GM12801 (cell line): ENCODE data around the gene DMRTC2.

Experiments
- TF ChIP-seq, protein P1 (sequence below): IDR thresholded peaks from one replicate; pipeline ENCODE4 v1.5.1; 2011; ENCODE audit warnings: control low read depth; ENCODE audit not compliant: insufficient read length; ENCODE audit errors: extremely low read depth

The DMRTC2 gene

DNA sequence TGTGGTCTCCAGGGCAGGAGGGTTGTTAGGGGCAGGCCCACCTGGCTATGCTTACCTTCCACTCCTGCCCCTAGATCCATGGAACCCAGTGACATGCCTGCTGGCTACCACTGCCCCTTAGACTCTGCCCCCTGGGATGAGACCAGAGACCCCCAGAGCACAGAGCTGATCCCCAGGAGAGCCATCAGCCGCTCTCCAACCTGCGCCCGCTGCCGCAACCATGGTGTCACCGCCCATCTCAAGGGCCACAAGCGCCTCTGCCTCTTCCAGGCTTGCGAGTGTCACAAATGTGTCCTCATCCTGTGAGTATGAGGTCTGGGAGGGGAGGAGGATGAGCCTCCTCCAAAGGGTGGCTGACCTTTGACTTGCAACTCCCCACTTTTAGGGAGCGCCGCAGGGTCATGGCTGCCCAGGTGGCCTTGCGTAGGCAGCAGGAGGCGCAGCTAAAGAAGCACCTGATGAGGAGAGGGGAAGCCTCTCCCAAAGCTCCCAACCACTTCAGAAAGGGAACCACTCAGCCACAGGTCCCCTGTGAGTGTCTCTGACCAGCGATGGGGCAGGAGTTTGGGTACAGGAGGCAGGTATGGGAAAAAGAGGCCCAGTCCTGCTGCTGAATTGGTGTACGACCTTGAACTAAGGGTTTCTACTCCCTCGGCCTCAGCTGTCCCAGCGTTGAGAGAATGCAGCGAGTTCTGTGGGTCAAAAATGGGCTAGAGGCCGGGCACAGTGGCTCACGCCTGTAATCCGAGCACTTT is 2.7 kb downstream of the DMRTC2 start:
- TF ChIP-seq, protein P1, sequence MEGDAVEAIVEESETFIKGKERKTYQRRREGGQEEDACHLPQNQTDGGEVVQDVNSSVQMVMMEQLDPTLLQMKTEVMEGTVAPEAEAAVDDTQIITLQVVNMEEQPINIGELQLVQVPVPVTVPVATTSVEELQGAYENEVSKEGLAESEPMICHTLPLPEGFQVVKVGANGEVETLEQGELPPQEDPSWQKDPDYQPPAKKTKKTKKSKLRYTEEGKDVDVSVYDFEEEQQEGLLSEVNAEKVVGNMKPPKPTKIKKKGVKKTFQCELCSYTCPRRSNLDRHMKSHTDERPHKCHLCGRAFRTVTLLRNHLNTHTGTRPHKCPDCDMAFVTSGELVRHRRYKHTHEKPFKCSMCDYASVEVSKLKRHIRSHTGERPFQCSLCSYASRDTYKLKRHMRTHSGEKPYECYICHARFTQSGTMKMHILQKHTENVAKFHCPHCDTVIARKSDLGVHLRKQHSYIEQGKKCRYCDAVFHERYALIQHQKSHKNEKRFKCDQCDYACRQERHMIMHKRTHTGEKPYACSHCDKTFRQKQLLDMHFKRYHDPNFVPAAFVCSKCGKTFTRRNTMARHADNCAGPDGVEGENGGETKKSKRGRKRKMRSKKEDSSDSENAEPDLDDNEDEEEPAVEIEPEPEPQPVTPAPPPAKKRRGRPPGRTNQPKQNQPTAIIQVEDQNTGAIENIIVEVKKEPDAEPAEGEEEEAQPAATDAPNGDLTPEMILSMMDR = no peak

DNA sequence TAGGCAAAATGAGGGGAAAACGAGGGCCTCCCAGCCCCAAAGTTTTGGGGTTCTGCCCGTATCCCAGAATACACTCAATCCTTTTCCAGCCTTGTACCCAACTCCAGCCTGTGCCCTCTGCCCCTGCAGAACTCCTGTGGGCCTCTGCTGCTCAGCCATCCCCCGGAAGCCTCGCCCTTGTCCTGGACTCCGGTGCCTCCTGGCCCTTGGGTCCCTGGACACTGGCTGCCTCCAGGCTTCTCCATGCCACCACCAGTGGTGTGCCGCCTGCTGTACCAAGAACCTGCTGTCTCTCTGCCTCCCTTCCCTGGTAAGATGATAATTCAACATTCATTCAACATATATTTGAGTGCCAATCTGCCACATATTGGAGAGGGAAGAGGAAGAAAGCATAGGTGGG is 3.8 kb downstream of the DMRTC2 start:
- TF ChIP-seq, protein P1 = no peak

DNA sequence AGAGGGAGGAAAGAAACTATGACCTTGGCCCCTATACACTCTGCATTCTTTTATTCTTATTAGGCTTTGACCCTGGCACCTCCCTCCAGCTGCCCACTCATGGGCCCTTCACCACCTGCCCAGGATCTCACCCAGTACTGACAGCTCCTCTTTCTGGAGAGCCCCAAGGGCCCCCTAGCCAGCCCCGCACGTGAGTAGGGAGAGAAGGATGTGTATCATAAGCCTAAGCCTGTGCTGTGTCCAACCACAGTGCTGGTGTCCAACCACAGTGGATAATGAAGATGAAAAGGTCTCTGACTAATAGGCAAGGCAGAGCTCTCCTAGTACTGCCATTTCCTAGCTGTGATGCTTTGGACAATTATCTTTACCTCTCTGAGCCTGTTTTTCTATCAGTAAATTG is 4.2 kb downstream of the DMRTC2 start:
- TF ChIP-seq, protein P1 = no peak

DNA sequence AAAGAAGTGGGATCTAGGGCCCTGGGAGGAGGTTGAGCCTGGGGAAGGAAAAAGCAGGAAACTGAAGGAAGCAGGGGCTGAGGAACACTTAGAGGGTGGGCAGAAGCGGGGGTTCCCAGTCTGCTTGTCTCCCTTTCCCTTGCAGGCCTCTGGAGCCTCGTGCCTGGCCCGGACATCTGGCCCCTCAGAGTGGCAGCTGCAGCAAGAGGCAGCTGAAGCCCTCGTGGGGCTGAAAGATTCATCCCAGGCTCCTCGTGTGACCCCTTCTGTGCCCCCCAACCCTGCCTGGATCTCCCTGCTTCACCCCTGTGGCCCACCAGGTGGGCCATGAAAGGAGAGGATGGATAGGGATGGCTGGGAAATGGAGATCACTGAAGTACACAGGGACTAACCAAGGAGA is 5.5 kb downstream of the DMRTC2 start:
- TF ChIP-seq, protein P1 = no peak

DNA sequence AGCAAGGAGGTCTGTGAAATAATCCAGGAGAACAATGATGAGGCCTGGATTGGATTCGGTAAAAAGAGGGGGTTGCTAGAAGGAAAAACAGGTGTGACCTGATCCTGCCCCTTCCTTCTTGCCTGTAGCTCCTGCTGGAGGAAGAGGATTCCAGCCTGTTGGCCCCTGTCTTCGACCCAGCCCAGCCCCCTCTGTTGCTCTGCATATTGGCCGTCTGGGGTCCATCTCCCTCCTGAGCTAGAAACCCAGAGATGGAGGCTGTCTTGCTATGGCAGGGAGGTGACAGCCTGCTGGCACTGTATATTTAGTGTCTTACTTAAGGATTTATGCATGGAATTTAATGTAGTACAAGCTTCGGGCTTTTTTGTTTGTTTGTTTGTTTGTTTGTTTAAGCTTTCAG is 6.6 kb downstream of the DMRTC2 start:
- TF ChIP-seq, protein P1 = no peak

DNA sequence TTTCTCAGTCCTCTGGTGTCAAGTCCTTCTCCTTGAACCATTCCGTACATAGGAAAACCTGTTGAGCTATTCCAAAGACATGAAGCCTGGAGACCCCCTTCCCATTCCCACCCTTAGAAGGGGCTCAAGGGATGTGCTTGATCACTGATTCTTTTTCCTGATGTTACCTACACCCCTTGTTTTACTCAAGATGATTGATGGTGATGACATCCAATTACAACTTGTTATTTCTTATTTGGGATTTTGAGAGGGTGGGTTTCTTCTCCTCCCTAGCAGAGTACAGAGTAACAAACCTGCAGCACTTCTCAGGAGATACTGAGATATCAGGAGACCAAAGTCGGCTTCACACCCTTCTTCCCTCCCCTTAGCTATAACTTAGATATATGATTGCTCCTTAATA is 8.5 kb downstream of the DMRTC2 start:
- TF ChIP-seq, protein P1 = no peak

DNA sequence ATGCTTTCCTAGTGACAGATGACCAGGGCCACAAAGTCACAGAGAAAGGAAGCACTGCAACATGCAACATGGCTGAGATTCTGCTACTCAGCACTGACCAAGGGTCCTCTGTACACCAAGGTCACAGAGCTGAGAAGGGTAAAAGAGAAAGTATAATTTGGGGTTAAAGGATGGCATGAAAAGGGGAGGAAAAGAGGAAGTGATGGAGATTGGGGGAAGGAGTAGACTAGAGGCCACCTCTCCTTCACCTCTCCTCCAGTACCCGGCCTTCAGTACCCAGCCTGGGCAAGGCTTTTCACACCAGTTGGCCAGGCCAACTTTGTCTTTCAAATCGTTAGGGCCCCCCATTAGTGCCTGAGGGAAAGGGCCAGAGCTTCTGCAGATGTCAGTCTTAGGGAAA is 8.9 kb downstream of the DMRTC2 start:
- TF ChIP-seq, protein P1 = no peak
